Neural progenitor cell (in vitro differentiated cells): ENCODE results near the gene TUSC2. TPM values are rescaled to one million over a fixed set of nuclear protein-coding genes. Genes with fewer than 3 reads are reported as not detected.

Experiments
- DNase-seq: peaks from one replicate; pipeline ENCODE4 v3.0.0-alpha.2; 2016; ENCODE audit warnings: low spot score
- H2AFZ ChIP-seq: fragments of 200-600 bp; sonication (generic); replicated peaks from 2 replicates; pipeline ENCODE4 v1.6.1; 2016; ENCODE audit warnings: antibody characterized with exemption
- H3F3A ChIP-seq: fragments of 200-600 bp; sonication (generic); 2 replicates; pipeline ENCODE4 v1.6.1; 2016; ENCODE audit warnings: antibody characterized with exemption, low read depth
- H3K27ac ChIP-seq: fragments of 200-600 bp; sonication (generic); 2 replicates; pipeline ENCODE4 v1.5.1; 2016; ENCODE audit warnings: mild to moderate bottlenecking
- H3K27me3 ChIP-seq: fragments of 200-600 bp; sonication (generic); 2 replicates; pipeline ENCODE4 v1.6.1; 2016; ENCODE audit warnings: mild to moderate bottlenecking, moderate library complexity
- H3K36me3 ChIP-seq: fragments of 200-600 bp; sonication (generic); 2 replicates; pipeline ENCODE4 v1.5.1; 2016
- H3K4me1 ChIP-seq: fragments of 200-600 bp; sonication (generic); 2 replicates; pipeline ENCODE4 v1.6.1; 2016; ENCODE audit warnings: mixed run types
- H3K4me2 ChIP-seq: fragments of 200-600 bp; sonication (generic); 2 replicates; pipeline ENCODE4 v1.6.1; 2016
- H3K4me3 ChIP-seq: fragments of 200-600 bp; sonication (generic); 2 replicates; pipeline ENCODE4 v1.5.1; 2016
- H3K79me2 ChIP-seq: fragments of 200-600 bp; sonication (generic); 2 replicates; pipeline ENCODE4 v1.6.1; 2016; ENCODE audit warnings: low read depth
- H3K9ac ChIP-seq: fragments of 200-600 bp; sonication (generic); 2 replicates; pipeline ENCODE4 v1.6.1; 2016
- H3K9me3 ChIP-seq: fragments of 200-600 bp; sonication (generic); 2 replicates; pipeline ENCODE4 v1.5.1; 2016; ENCODE audit warnings: low read depth
- H4K20me1 ChIP-seq: fragments of 200-600 bp; sonication (generic); 2 replicates; pipeline ENCODE4 v1.6.1; 2016; ENCODE audit warnings: low read depth
- H3K27ac Mint-ChIP-seq: 3 replicates; pipeline ENCODE4 v1.8.0; 2021; ENCODE audit warnings: mixed read lengths
- H3K27me3 Mint-ChIP-seq: 2 replicates; pipeline ENCODE4 v1.8.0; 2022; ENCODE audit warnings: low read depth, mild to moderate bottlenecking, inconsistent platforms, moderate library complexity, mixed read lengths; ENCODE audit not compliant: insufficient read depth
- H3K36me3 Mint-ChIP-seq: 3 replicates; pipeline ENCODE4 v1.8.0; 2021; ENCODE audit warnings: mixed read lengths
- H3K4me1 Mint-ChIP-seq: 3 replicates; pipeline ENCODE4 v1.8.0; 2021; ENCODE audit warnings: mixed read lengths
- H3K4me3 Mint-ChIP-seq: 3 replicates; pipeline ENCODE4 v1.8.0; 2021; ENCODE audit warnings: mild to moderate bottlenecking, moderate library complexity, mixed read lengths
- H3K9me3 Mint-ChIP-seq: 3 replicates; pipeline ENCODE4 v1.8.0; 2020; ENCODE audit warnings: mixed read lengths
- CTCF ChIP-seq: fragments of 200-600 bp; sonication (generic); IDR thresholded peaks from 2 replicates; pipeline ENCODE4 v1.5.1; 2017; ENCODE audit warnings: antibody characterized with exemption, mild to moderate bottlenecking
- EZH2 ChIP-seq: fragments of 200-600 bp; sonication (generic); IDR thresholded peaks from 2 replicates; pipeline ENCODE4 v1.6.1; 2017; ENCODE audit warnings: antibody characterized with exemption, mild to moderate bottlenecking, moderate library complexity
- EZH2phosphoT487 ChIP-seq: fragments of 200-600 bp; sonication (generic); IDR thresholded peaks from 2 replicates; pipeline ENCODE4 v1.6.1; 2017; ENCODE audit warnings: antibody characterized with exemption
- total RNA-seq: library from RNA; depleted of rRNA; stranded (reverse); fragments of >200 nt; gene quantifications from 2 replicates; pipeline ENCODE4 v1.2.3, GENCODE V29; 2015; ENCODE audit warnings: low replicate concordance

TUSC2 gene
- total RNA-seq, 1 donor from 2014 or later = 14.9 TPM

GRCh38 chr3:50358911-50359759, 31.1 kb upstream of the TUSC2 start, which contains the start of gene TMEM115:
TSS of gene TMEM115 (minus strand) at chr3:50359521. CDS start at chr3:50359063, 458 bp downstream.
- Histone ChIP-seq H3K9me3 (no peaks in the 10 kb centered on the region), H3K4me3 (peak within 1 kb of the TSS; percentile 79), H3K27me3 (peaks cover 7% of the 10 kb centered on the region), H4K20me1 (peaks cover 38% of the 10 kb centered on the region), H3K4me2 (peak within 1 kb of the TSS; percentile 92), H3K9ac (peak within 1 kb of the TSS; percentile 96), H2AFZ (peak within 1 kb of the TSS; percentile 93), H3K79me2 (peaks cover 36% of the 10 kb centered on the region), H3K27ac (no peak within 1 kb of the TSS), H3K36me3 (no peaks in the 10 kb centered on the region), H3F3A (no peaks in the 10 kb centered on the region), H3K4me1 (peaks cover 17% of the 10 kb centered on the region)
- Mint-ChIP-seq H3K36me3 (peaks cover 7% of the 10 kb centered on the region), H3K27me3 (peaks cover 6% of the 10 kb centered on the region), H3K4me1 (peaks cover 39% of the 10 kb centered on the region), H3K27ac (peak within 1 kb of the TSS; percentile 83), H3K9me3 (no peaks in the 10 kb centered on the region), H3K4me3 (peak within 1 kb of the TSS; percentile 95)
- peak; percentile 98 for DNase-seq
- TF ChIP-seq EZH2phosphoT487 = no peak
- no peak for TF ChIP-seq EZH2
- TF ChIP-seq CTCF = no peak

- TF ChIP-seq EZH2 = no peak
- no peak for TF ChIP-seq EZH2phosphoT487
- TF ChIP-seq CTCF = no peak
- Histone ChIP-seq H3K9me3 (no peaks in the 10 kb centered on the region), H3K79me2 (peaks cover 36% of the 10 kb centered on the region), H2AFZ (no peak overlapping the region), H3K4me2 (peak overlapping the region; percentile 92), H4K20me1 (peaks cover 38% of the 10 kb centered on the region), H3K4me3 (peak overlapping the region; percentile 79), H3K9ac (peak overlapping the region; percentile 96), H3F3A (no peaks in the 10 kb centered on the region), H3K4me1 (peaks cover 17% of the 10 kb centered on the region), H3K27ac (no peak overlapping the region), H3K36me3 (no peaks in the 10 kb centered on the region), H3K27me3 (peaks cover 2% of the 10 kb centered on the region)
- Mint-ChIP-seq H3K27me3 (peaks cover 7% of the 10 kb centered on the region), H3K4me1 (peaks cover 38% of the 10 kb centered on the region), H3K4me3 (peak overlapping the region; percentile 95), H3K9me3 (no peaks in the 10 kb centered on the region), H3K27ac (peak overlapping the region; percentile 79), H3K36me3 (peaks cover 7% of the 10 kb centered on the region)
- DNase-seq = no peak
Measured at GRCh38 chr3:50358355-50358910, 30.4 kb upstream of the TUSC2 start.

GRCh38 chr3:50357481-50357880, 29.5 kb upstream of the TUSC2 start:
- no peaks in the 10 kb centered on the region for H3K27me3 ChIP-seq
- peaks cover 12% of the 10 kb centered on the region for H3K27me3 Mint-ChIP-seq
- H3K27ac ChIP-seq = no peak overlapping the region
- peak overlapping the region; percentile 79 for H3K4me3 ChIP-seq
- no peaks in the 10 kb centered on the region for H3K9me3 Mint-ChIP-seq
- TF ChIP-seq CTCF (no peak), EZH2 (no peak), EZH2phosphoT487 (no peak)
- H3K79me2 ChIP-seq = peaks cover 36% of the 10 kb centered on the region
- H3K36me3 ChIP-seq = no peaks in the 10 kb centered on the region
- H3K4me1 Mint-ChIP-seq = peaks cover 38% of the 10 kb centered on the region
- no peak overlapping the region for H2AFZ ChIP-seq
- peaks cover 38% of the 10 kb centered on the region for H4K20me1 ChIP-seq
- H3F3A ChIP-seq = peaks cover 7% of the 10 kb centered on the region
- H3K9me3 ChIP-seq = no peaks in the 10 kb centered on the region
- peaks cover 7% of the 10 kb centered on the region for H3K36me3 Mint-ChIP-seq
- no peak for DNase-seq
- no peak overlapping the region for H3K27ac Mint-ChIP-seq
- peak overlapping the region; percentile 95 for H3K4me3 Mint-ChIP-seq
- peak overlapping the region; percentile 92 for H3K4me2 ChIP-seq
- H3K4me1 ChIP-seq = peaks cover 17% of the 10 kb centered on the region
- H3K9ac ChIP-seq = peak overlapping the region; percentile 96
